Measurements from ENCODE around the gene LPAR5. TPM values are rescaled to one million over a fixed set of nuclear protein-coding genes. Genes with fewer than 3 reads are reported as not detected.
A peak's percentile ranks its signal among the peaks of the same experiment; 100 is the strongest.

Gene LPAR5
- total RNA-seq, 1 experiment from 2014 or later = 0.22 TPM

DNA sequence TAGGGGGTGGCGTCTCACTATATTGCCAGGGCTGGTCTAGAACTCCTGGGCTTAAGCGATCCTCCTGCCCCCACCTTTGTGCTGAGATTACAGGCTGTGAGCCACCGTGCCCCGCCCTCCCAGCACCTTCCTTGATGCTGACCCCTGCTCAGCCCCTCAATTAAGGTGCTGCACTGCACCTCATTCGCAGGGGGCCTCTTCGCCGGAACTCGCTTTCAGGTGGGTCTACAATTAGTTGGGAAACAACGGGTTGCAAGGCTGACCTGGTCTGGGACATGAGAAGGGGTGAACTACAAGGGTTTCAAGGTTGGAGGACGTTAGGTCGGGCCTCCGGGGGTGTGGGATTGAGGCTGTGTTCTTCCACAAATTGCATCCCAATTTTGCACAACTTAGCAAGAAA is 66.4 kb downstream of the LPAR5 start:
- Mint-ChIP-seq H3K4me1 (peaks cover 13 to 17% of the 10 kb centered on the region in 2 experiments), H3K27ac (peak overlapping the region in 1 of 3 experiments; percentile 81; a peak in 2 of 7 replicates), H3K27me3 (ENCODE audit: low read depth) (peaks cover 1% of the 10 kb centered on the region; the same call in 1 of the 2 replicates), H3K36me3 (ENCODE audit: insufficient read depth in 1 of 3, low read depth in 3 of 3) (peaks cover 56 to 90% (median 70%) of the 10 kb centered on the region in 3 experiments), H3K4me3 (peak overlapping the region; percentile 100), H3K9me3 (no peaks in the 10 kb centered on the region)
- Histone ChIP-seq H4K91ac (ENCODE audit: insufficient read length, low read depth, low read length) (no peak overlapping the region), H3K18ac (ENCODE audit: insufficient read length, low read depth, low read length) (no peak overlapping the region), H3K27me3 (ENCODE audit: insufficient read depth, low read length) (no peaks in the 10 kb centered on the region), H2BK120ac (ENCODE audit: low read depth, low read length, poor library complexity, severe bottlenecking) (no peak overlapping the region), H3K56ac (ENCODE audit: insufficient read length, low read depth, low read length) (no peak overlapping the region), H2AFZ (ENCODE audit: low read length) (no peak overlapping the region), H4K8ac (replicated peaks; ENCODE audit: insufficient read length, low read depth, low read length) (no peak overlapping the region), H3K9me3 (ENCODE audit: control insufficient read depth, low read depth, low read length) (no peaks in the 10 kb centered on the region), H4K20me1 (ENCODE audit: control insufficient read depth, insufficient read depth, insufficient read length) (no peaks in the 10 kb centered on the region), H3K79me2 (ENCODE audit: insufficient read depth, low read length) (peaks cover 7% of the 10 kb centered on the region; the same call in 1 of the 2 replicates), H3K14ac (ENCODE audit: insufficient read depth, low read length) (no peak overlapping the region; the same call in 1 of the 2 replicates), H2BK5ac (ENCODE audit: insufficient read length, low read length) (no peak overlapping the region), H2BK15ac (ENCODE audit: low read depth, low read length) (no peak overlapping the region), H2BK12ac (ENCODE audit: insufficient read length, low read depth, low read length) (peak overlapping the region; percentile 14), H3T11ph (ENCODE audit: low read length) (no peak overlapping the region), H3K27ac (ENCODE audit: insufficient read length, low read depth, low read length) (no peak overlapping the region), H3K23me2 (ENCODE audit: insufficient read length, low read depth, low read length, poor library complexity, severe bottlenecking) (peaks cover 8% of the 10 kb centered on the region), H3K4me2 (ENCODE audit: insufficient read depth, insufficient read length, low read length) (no peak overlapping the region), H3K23ac (ENCODE audit: insufficient read length, low read depth, low read length) (no peak overlapping the region), H3K9ac (ENCODE audit: extremely low read depth, insufficient read length, low read length) (no peak overlapping the region), H2BK20ac (ENCODE audit: low read depth, low read length, poor library complexity, severe bottlenecking) (no peak overlapping the region), H3K4ac (ENCODE audit: low read depth, low read length) (no peak overlapping the region), H3K79me1 (ENCODE audit: insufficient read depth, low read depth, low read length, poor library complexity, severe bottlenecking) (peaks cover 3% of the 10 kb centered on the region), H4K5ac (ENCODE audit: insufficient read length, low read depth, low read length) (no peak overlapping the region), H2AK5ac (ENCODE audit: insufficient read length, low read length) (no peak overlapping the region), H3K4me1 (ENCODE audit: insufficient read depth, low read length) (peaks cover 2% of the 10 kb centered on the region; the same call in 1 of the 2 replicates)
- WGBS (ENCODE audit: extremely low coverage, insufficient read length, low lambda C conversion rate) = no CpG with 5 or more reads among the region's 12 CpGs
- TF ChIP-seq, protein P1, sequence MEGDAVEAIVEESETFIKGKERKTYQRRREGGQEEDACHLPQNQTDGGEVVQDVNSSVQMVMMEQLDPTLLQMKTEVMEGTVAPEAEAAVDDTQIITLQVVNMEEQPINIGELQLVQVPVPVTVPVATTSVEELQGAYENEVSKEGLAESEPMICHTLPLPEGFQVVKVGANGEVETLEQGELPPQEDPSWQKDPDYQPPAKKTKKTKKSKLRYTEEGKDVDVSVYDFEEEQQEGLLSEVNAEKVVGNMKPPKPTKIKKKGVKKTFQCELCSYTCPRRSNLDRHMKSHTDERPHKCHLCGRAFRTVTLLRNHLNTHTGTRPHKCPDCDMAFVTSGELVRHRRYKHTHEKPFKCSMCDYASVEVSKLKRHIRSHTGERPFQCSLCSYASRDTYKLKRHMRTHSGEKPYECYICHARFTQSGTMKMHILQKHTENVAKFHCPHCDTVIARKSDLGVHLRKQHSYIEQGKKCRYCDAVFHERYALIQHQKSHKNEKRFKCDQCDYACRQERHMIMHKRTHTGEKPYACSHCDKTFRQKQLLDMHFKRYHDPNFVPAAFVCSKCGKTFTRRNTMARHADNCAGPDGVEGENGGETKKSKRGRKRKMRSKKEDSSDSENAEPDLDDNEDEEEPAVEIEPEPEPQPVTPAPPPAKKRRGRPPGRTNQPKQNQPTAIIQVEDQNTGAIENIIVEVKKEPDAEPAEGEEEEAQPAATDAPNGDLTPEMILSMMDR (conservative IDR thresholded peaks at IDR 0.05) = no peak
- no peak for DNase-seq

Other genes starting within 250 kb of the LPAR5 start
- gene CD27, start 191.0 kb downstream of the LPAR5 start, total RNA-seq (2021) = 0.29 and 0.37 TPM in 2 replicates
- 1.4 and 2.3 TPM in 2 replicates for gene TAPBPL, start 183.9 kb downstream of the LPAR5 start, total RNA-seq (2021)
- gene VAMP1, start 165.3 kb downstream of the LPAR5 start, total RNA-seq (2021) = 10.3 TPM in 2 replicates
- 321 and 329 TPM in 2 replicates for gene MRPL51, start 142.7 kb downstream of the LPAR5 start, total RNA-seq (2021)
- gene NCAPD2, start 141.9 kb downstream of the LPAR5 start, total RNA-seq (2021) = 105 and 114 TPM in 2 replicates
- gene GAPDH, start 101.4 kb downstream of the LPAR5 start, total RNA-seq (2021) = 4,581 and 4,651 TPM in 2 replicates
- 16.3 and 17.9 TPM in 2 replicates for gene IFFO1, start 79.9 kb downstream of the LPAR5 start, total RNA-seq (2021)
- 136 and 137 TPM in 2 replicates for gene NOP2, start 67.7 kb downstream of the LPAR5 start, total RNA-seq (2021)
- 334 and 346 TPM in 2 replicates for gene CHD4, start 28.6 kb downstream of the LPAR5 start, total RNA-seq (2021)
- 1.3 and 1.9 TPM in 2 replicates for gene ACRBP, start 11.5 kb upstream of the LPAR5 start, total RNA-seq (2021)
- gene ING4, start 27.2 kb upstream of the LPAR5 start, total RNA-seq (2021) = 20.1 TPM in 2 replicates
- gene ZNF384, start 53.4 kb upstream of the LPAR5 start, total RNA-seq (2021) = 83.5 and 88.0 TPM in 2 replicates
- 5.2 and 6.6 TPM in 2 replicates for gene PIANP, start 64.9 kb upstream of the LPAR5 start, total RNA-seq (2021)
- 34.2 and 35.9 TPM in 2 replicates for gene COPS7A, start 88.1 kb upstream of the LPAR5 start, total RNA-seq (2021)
- gene MLF2, start 117.2 kb upstream of the LPAR5 start, total RNA-seq (2021) = 244 and 258 TPM in 2 replicates
- 422 and 438 TPM in 2 replicates for gene PTMS, start 130.4 kb upstream of the LPAR5 start, total RNA-seq (2021)
- 1.7 and 2.2 TPM in 2 replicates for gene LAG3, start 136.6 kb upstream of the LPAR5 start, total RNA-seq (2021)
- 0.88 and 1.1 TPM in 2 replicates for gene CD4, start 153.6 kb upstream of the LPAR5 start, total RNA-seq (2021)
- 4.6 and 6.1 TPM in 2 replicates for gene GPR162, start 185.9 kb upstream of the LPAR5 start, total RNA-seq (2021)
- gene P3H3, start 192.4 kb upstream of the LPAR5 start, total RNA-seq (2021) = 55.0 and 60.2 TPM in 2 replicates
- gene GNB3, start 205.0 kb upstream of the LPAR5 start, total RNA-seq (2021) = 17.3 and 20.0 TPM in 2 replicates
- gene CDCA3, start 215.3 kb upstream of the LPAR5 start, total RNA-seq (2021) = 45.1 and 48.6 TPM in 2 replicates
- 143 and 144 TPM in 2 replicates for gene USP5, start 216.2 kb upstream of the LPAR5 start, total RNA-seq (2021)
- gene TPI1, start 231.6 kb upstream of the LPAR5 start, total RNA-seq (2021) = 1,177 and 1,211 TPM in 2 replicates
- gene SPSB2, start 237.3 kb upstream of the LPAR5 start, total RNA-seq (2021) = 13.7 and 16.3 TPM in 2 replicates

Measured in H9 (cell line).